Fibroblast of mammary gland (primary cell): ENCODE measurements around the gene SLC17A2.

ENCODE experiments used
- DNase-seq: peaks from one replicate; pipeline ENCODE4 v3.0.0-alpha.2; 2010; ENCODE audit warnings: low read depth
- H3K4me3 ChIP-seq: 2 replicates; pipeline ENCODE4 v1.5.1; 2011; ENCODE audit warnings: low read depth, mild to moderate bottlenecking, low read length, moderate library complexity; ENCODE audit not compliant: control insufficient read depth
- TF ChIP-seq, protein P1 (sequence below): conservative IDR thresholded peaks from 2 replicates; pipeline ENCODE4 v1.5.1; 2011; ENCODE audit warnings: low read depth, low read length, inconsistent platforms; ENCODE audit not compliant: control insufficient read depth, insufficient read depth

Gene SLC17A2

GRCh38 chr6:25960734-25961133 lies 30.2 kb upstream of the SLC17A2 start:
- no peak for DNase-seq
- TF ChIP-seq, protein P1, sequence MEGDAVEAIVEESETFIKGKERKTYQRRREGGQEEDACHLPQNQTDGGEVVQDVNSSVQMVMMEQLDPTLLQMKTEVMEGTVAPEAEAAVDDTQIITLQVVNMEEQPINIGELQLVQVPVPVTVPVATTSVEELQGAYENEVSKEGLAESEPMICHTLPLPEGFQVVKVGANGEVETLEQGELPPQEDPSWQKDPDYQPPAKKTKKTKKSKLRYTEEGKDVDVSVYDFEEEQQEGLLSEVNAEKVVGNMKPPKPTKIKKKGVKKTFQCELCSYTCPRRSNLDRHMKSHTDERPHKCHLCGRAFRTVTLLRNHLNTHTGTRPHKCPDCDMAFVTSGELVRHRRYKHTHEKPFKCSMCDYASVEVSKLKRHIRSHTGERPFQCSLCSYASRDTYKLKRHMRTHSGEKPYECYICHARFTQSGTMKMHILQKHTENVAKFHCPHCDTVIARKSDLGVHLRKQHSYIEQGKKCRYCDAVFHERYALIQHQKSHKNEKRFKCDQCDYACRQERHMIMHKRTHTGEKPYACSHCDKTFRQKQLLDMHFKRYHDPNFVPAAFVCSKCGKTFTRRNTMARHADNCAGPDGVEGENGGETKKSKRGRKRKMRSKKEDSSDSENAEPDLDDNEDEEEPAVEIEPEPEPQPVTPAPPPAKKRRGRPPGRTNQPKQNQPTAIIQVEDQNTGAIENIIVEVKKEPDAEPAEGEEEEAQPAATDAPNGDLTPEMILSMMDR = no peak
- H3K4me3 ChIP-seq = no peak overlapping the region

DNA sequence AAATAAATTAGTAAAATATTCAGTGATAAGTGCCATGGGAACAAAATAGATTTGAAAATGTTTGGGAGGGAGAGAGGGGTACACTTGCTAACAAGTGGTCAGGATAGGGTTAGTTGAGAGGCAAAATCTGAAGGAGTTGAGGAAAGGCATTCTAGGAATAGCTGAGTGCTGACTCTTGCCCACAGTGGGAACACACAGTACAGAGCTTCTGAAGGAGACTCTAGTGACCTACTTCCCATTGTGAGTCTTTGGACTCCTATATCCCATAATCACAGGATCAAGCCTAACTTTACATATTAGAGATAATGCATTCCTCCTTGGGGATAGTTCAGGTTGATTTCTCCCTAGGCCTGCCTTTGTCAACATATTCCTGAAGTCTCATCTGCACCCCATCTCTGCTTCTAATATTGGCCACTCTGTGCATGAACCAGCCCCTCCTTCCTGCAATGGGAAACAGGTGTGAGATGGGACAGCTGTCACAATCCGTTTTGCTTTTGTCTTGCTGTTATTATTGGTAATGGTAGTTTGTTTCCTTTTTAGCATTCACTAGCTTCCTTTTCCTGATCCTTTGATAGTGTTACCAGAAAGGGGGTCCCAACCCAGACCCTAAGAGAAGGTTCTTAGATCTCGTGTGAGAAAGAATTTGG lies 29.5 kb upstream of the SLC17A2 start:
- DNase-seq = peak; percentile 56
- no peak overlapping the region for H3K4me3 ChIP-seq
- TF ChIP-seq, protein P1 = no peak

GRCh38 chr6:25958700-25959162 lies 28.2 kb upstream of the SLC17A2 start:
- no peak for DNase-seq
- TF ChIP-seq, protein P1 = no peak
- no peak overlapping the region for H3K4me3 ChIP-seq

DNA sequence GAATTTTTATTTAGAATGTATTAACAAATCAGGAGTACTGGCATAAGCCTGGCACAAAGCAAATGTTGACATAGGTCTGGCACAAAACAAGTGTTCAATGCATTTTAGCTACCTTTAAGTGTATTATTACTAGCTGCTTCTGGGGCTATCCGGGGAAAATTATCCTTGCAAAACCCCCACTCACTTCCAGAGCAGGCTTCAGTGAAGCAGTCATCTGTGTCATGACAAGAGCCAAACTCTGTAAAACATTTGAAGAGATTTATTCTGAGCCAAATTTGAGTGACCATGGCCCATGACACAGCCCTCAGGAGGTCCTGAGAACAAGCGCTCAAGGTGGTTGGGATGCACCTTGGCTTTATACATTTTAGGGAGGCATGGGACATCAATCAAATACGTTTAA lies 25.7 kb upstream of the SLC17A2 start:
- H3K4me3 ChIP-seq = no peak overlapping the region
- no peak for DNase-seq

DNA sequence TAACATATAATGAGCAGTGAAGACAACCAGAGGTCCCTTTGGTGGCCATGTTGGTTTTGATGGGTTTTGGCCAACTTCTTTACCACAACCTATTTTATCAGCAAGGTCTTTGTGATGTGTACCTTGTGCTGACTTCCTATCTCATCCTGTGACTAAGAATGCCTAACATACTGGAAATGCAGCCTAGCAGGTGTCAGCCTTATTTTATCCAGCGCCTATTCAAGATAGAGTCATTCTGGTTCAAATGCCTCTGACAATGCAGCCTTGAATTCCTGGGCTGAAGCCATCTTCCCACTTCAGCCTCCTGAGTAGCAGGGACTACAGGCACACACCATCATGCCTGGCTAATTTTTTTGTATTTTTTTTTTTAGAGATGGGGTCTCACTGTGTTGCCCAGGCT lies 24.3 kb upstream of the SLC17A2 start:
- DNase-seq = no peak
- TF ChIP-seq, protein P1 = no peak
- no peak overlapping the region for H3K4me3 ChIP-seq

More for the DNA sequence above, 25.7 kb upstream of the SLC17A2 start:
- TF ChIP-seq, protein P1 = no peak

DNA sequence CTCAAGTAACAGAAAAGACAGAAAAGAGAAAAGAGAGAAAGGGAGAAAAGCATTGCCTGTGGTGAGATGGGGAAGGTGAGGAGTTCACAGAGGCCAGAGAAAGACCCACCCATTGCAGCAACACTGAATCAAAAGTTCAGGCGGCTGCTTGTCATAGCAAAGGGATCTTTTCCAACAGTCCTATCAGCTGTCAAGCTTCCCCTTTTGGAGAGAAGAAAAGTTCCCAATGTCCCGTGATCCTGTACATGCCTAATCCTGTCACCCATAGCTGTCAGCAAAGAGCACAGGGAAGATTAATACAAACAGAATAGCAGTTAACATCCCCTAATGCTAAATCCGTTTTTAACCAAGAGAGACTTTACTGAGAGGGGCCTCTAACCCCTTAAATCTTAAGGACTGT lies 23.2 kb upstream of the SLC17A2 start:
- TF ChIP-seq, protein P1 = no peak
- H3K4me3 ChIP-seq = no peak overlapping the region
- no peak for DNase-seq

GRCh38 chr6:25952535-25952934 lies 22.0 kb upstream of the SLC17A2 start:
- no peak for DNase-seq
- TF ChIP-seq, protein P1 = no peak
- H3K4me3 ChIP-seq = no peak overlapping the region
